Iris pigment epithelial cell (primary cell): ENCODE measurements around the gene HERC2.
"Not testable (repeated sequence)": the region's sequence is repeated elsewhere in the genome, so short reads cannot be mapped to it uniquely, and the experiment has no call there.

Experiments
- DNase-seq: peaks from one replicate; pipeline ENCODE4 v3.0.0-alpha.2; 2011; ENCODE audit warnings: low read depth

The HERC2 gene, protein sequence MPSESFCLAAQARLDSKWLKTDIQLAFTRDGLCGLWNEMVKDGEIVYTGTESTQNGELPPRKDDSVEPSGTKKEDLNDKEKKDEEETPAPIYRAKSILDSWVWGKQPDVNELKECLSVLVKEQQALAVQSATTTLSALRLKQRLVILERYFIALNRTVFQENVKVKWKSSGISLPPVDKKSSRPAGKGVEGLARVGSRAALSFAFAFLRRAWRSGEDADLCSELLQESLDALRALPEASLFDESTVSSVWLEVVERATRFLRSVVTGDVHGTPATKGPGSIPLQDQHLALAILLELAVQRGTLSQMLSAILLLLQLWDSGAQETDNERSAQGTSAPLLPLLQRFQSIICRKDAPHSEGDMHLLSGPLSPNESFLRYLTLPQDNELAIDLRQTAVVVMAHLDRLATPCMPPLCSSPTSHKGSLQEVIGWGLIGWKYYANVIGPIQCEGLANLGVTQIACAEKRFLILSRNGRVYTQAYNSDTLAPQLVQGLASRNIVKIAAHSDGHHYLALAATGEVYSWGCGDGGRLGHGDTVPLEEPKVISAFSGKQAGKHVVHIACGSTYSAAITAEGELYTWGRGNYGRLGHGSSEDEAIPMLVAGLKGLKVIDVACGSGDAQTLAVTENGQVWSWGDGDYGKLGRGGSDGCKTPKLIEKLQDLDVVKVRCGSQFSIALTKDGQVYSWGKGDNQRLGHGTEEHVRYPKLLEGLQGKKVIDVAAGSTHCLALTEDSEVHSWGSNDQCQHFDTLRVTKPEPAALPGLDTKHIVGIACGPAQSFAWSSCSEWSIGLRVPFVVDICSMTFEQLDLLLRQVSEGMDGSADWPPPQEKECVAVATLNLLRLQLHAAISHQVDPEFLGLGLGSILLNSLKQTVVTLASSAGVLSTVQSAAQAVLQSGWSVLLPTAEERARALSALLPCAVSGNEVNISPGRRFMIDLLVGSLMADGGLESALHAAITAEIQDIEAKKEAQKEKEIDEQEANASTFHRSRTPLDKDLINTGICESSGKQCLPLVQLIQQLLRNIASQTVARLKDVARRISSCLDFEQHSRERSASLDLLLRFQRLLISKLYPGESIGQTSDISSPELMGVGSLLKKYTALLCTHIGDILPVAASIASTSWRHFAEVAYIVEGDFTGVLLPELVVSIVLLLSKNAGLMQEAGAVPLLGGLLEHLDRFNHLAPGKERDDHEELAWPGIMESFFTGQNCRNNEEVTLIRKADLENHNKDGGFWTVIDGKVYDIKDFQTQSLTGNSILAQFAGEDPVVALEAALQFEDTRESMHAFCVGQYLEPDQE (N-terminal part only)

DNA sequence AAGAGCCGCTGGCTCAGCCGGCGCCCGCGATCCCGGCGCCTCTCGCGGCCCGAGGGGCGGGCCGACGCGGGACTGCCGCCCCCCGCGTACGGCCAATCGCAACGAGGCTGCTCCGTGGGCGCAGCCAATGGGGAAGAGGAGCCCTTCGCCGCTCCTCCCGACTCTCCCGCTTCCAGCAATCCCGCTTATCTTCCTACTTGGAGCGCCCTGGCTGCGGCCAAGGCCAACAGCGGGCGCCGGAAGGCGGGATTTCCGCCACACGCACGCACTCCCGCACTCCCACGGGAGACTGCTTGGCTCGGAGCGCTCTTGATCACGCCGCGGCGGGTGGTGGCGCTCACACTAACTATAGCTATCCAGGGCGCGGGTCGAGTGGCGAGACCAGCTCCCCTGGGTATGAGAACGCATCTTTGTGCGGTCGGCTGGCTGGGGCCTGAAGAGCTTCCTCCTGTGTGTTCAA, at the start of gene HERC2:
TSS of gene HERC2 (minus strand) at position 51 of the 460 bp plus-strand sequence. CDS start 746 bp downstream, outside the sequence.
- not testable (repeated sequence) for DNase-seq

- DNase-seq = not testable (repeated sequence)
These were observed 43.5 kb upstream of the HERC2 start for GRCh38 chr15:28365502-28365901.

DNA sequence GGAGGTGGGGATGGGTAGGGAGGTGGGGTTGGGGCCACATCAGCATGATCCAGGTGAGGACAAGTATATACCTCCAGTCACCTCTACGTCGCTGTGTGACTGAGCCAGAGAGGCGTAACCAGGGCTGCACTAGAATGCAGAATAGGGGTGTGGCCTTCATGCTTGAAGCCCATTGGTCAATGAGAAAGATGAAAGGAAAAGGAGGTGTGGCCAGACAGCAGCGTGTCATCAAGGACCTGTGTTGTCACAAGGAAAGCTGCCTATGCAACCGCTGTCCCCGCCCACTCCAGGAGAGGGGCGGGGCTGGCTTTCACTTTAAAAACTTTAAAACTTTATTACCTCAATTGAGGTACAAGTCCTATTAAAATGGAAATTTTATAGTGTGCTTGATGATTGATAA, 36.0 kb upstream of the HERC2 start, which contains the start of gene GOLGA6L24:
TSS of gene GOLGA6L24 (minus strand) at position 101 of the 400 bp plus-strand sequence. CDS start at position 40, 61 bp downstream.
- DNase-seq = not testable (repeated sequence)

- not testable (repeated sequence) for DNase-seq
These were observed 461 bp downstream of the HERC2 start for GRCh38 chr15:28321358-28322078.

DNA sequence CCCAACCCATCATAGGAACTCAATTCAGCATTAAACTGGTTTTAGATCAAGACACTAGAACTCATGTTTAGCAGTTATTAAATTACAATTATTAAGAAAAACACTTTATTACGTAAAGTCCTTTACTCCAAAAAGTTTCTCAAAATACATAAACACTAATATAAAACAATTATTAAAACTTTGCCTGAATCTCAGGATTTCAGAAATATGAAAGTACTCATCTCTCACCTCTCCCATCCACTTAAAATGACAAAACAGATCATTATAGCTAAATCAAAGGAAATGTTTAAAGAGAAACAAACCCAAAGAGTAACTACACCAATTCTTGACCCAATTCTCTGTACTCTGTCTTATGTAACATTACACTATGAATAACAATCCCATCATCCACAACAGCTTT, 2.3 kb downstream of the HERC2 start:
- DNase-seq = not testable (repeated sequence)

DNA sequence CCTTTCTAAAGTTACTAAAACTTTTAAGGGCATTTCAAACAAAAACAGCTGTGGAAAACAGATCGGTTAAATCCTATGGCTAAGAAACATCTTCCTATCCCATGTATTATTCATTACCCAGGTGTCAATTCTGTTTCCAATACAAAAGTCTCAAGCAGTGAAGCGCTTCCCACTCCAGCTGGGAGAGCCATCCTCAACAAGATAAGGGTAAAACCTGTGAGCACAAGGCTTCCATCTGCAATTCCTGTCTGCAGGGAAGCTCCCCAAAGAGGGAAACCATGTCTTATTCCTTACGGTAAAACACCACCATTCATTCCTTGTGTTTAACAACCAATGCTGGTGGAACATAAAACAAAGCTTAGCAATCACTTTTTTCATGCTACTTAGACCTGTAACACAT, 3.2 kb downstream of the HERC2 start:
- DNase-seq = not testable (repeated sequence)

DNA sequence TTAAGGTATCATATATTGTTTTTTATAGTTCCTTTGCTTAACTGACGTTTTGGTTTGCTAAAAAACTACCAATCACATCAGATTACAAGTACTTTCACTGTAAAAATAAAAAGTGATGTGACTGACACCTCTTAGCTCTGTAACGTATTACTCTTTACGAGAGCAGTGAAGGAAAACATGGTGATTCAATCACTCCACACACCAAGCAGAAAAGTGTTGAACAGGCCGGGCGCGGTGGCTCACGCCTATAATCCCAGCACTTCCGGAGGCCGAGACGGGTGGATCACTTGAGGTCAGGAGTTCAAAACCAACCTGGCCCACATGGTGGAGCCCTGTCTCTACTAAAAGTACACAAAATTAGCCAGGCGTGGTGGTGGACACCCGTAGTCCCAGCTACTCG, 3.9 kb downstream of the HERC2 start:
- peak; percentile 50 for DNase-seq

GRCh38 chr15:28316958-28317357, 5.0 kb downstream of the HERC2 start:
- not testable (repeated sequence) for DNase-seq

- not testable (repeated sequence) for DNase-seq
These were observed 11.5 kb downstream of the HERC2 start for GRCh38 chr15:28310454-28310853.

DNA sequence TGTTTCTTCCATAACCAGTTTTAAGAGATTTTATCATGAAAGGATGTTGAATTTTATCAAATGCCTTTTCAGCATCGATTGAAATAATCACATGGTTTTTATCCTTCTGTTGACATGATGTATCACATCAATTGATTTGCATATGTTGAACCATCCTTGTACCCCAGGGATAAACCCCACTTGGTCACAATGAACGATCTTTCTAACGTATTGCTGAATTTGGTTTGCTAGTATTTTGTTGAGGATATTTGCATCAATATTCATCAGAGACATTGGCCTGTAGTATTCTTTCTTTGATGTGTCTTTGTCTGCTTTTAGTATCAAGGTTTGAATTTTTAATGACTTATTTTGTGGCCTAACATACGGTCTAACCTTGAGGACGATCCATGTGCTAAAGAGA, 13.3 kb downstream of the HERC2 start:
- not testable (repeated sequence) for DNase-seq

DNA sequence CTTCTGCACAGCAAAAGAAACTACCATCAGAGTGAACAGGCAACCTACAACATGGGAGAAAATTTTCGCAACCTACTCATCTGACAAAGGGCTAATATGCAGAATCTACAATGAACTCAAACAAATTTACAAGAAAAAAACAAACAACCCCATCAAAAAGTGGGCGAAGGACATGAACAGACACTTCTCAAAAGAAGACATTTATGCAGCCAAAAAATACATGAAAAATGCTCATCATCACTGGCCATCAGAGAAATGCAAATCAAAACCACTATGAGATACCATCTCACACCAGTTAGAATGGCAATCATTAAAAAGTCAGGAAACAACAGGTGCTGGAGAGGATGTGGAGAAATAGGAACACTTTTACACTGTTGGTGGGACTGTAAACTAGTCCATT, 16.3 kb downstream of the HERC2 start:
- DNase-seq = not testable (repeated sequence)

DNA sequence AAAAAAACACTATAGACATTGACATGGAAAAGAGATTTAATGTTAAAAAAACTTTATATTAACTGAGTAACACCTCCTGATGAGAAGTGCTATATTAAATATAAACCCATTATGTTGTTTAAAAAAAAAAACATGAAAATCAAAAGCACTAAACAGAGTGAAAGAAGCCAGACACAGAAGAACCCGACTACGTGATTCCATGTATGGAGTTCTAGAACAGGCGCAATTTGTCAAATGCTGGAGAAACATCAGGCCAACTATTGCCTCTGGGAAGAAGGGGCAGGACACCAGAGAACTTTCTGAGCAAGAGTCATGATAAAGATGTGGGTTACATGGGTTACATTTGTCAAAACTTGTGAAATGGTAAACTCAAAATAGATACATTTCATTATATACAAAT, 24.5 kb downstream of the HERC2 start:
- not testable (repeated sequence) for DNase-seq

- not testable (repeated sequence) for DNase-seq
These were observed 25.2 kb downstream of the HERC2 start for GRCh38 chr15:28296814-28297213.

- DNase-seq = peak; percentile 9
These were observed 26.9 kb downstream of the HERC2 start for GRCh38 chr15:28295009-28295563.

GRCh38 chr15:28294560-28294959, 27.4 kb downstream of the HERC2 start:
- peak; percentile 7 for DNase-seq

DNA sequence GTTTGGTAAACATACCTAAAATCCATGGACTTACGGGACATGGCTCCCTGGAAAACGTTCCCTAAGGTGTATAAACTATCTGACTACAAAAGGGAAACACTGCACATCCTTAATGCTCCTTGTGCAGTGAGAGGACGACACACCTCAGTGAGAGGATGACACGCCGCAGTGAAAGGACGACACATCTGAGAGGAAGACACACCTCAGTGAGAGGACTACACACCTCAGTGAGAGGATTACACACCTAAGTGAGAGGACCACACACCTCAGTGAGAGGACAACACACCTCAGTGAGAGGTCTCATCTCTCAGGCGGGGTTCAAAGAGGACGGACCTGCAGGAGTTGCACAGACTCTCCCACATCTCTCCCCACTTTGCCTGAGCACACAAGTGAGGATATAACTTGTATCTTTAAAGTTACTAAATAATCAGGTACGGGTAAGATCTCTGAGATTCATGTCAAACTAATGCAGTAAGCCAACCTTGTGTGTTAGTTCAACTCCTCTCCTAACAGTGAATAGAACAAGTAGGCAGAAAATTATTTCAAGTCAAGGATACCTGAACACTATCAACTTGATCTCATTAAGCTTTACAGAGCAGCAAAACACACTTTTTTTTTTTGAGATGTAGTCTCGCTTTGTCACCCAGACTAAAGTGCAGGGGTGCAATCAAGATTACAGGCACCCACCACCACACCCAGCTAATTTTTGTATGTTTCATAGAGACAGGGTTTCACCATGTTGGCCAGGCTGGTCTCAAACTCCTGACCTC, 32.1 kb downstream of the HERC2 start:
- no peak for DNase-seq

DNA sequence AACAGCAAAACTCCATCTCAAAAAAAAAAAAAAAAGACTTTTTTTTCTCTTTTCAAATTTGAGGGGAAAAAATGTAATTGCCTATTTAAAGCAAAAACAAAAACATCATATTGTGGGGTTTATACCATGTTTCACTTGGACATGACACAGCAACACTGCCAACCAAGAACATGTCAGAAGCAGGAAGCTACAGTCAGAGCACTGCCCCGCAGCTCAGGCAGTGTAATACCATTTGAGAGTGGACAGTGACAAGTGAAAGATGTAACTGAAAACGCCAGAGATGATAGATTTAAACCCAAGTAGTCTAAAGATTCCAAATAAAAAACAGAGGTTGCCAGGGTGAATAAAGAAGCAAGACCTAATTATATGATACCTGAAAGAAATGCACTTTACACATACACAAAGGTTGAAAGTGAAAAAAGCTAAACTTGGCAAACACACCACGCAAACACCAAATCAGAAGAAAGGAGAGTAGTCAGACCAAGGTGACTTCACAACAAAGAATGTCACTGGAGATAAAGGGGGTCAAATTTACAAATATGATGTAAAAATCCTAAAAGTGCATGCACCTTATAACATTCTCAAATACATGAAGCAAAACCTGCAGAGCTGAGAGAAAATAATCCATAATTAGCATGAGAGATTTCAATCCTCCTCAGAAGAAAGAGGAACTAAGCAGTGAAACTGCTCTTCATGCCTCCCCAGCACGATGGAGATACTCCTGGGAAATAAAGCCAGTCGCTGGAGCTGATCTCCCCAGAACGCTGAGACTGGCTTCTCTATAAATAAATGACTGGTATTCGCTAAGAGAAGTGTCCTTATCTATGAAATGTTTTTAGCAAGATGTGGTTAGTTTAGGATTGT, 32.9 kb downstream of the HERC2 start:
- DNase-seq = not testable (repeated sequence)

- DNase-seq = not testable (repeated sequence)
These were observed 35.3 kb downstream of the HERC2 start for GRCh38 chr15:28286659-28287058.

DNA sequence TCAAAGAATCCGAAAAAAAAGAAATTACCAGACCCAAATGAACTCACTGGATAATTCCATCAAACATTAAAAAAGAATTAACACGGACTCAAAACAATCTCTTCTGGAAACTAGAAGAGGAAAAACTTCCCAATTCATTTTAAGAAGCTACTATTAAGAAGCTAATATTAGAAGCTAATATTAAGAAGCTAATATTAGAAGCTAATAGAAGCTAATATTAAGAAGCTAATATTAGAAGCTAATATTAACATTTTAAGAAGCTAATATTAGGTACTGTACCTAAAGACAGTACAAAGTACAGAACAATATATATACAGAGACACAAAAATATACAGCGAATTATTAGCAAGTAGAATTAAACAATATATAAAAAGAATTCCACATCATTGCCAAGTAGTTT, 35.9 kb downstream of the HERC2 start:
- no peak for DNase-seq
